Neural progenitor cell (in vitro differentiated cells): ENCODE measurements around the gene ABCD4. TPM values are rescaled to one million over a fixed set of nuclear protein-coding genes. Genes with fewer than 3 reads are reported as not detected.
A peak's percentile ranks its signal among the peaks of the same experiment; 100 is the strongest.

Experiments
- DNase-seq: peaks from one replicate; pipeline ENCODE4 v3.0.0-alpha.2; 2016; ENCODE audit warnings: low spot score
- H2AFZ ChIP-seq: fragments of 200-600 bp; sonication (generic); replicated peaks from 2 replicates; pipeline ENCODE4 v1.6.1; 2016; ENCODE audit warnings: antibody characterized with exemption
- H3F3A ChIP-seq: fragments of 200-600 bp; sonication (generic); 2 replicates; pipeline ENCODE4 v1.6.1; 2016; ENCODE audit warnings: antibody characterized with exemption, low read depth
- H3K27ac ChIP-seq: fragments of 200-600 bp; sonication (generic); 2 replicates; pipeline ENCODE4 v1.5.1; 2016; ENCODE audit warnings: mild to moderate bottlenecking
- H3K27me3 ChIP-seq: fragments of 200-600 bp; sonication (generic); 2 replicates; pipeline ENCODE4 v1.6.1; 2016; ENCODE audit warnings: mild to moderate bottlenecking, moderate library complexity
- H3K36me3 ChIP-seq: fragments of 200-600 bp; sonication (generic); 2 replicates; pipeline ENCODE4 v1.5.1; 2016
- H3K4me1 ChIP-seq: fragments of 200-600 bp; sonication (generic); 2 replicates; pipeline ENCODE4 v1.6.1; 2016; ENCODE audit warnings: mixed run types
- H3K4me2 ChIP-seq: fragments of 200-600 bp; sonication (generic); 2 replicates; pipeline ENCODE4 v1.6.1; 2016
- H3K4me3 ChIP-seq: fragments of 200-600 bp; sonication (generic); 2 replicates; pipeline ENCODE4 v1.5.1; 2016
- H3K79me2 ChIP-seq: fragments of 200-600 bp; sonication (generic); 2 replicates; pipeline ENCODE4 v1.6.1; 2016; ENCODE audit warnings: low read depth
- H3K9ac ChIP-seq: fragments of 200-600 bp; sonication (generic); 2 replicates; pipeline ENCODE4 v1.6.1; 2016
- H3K9me3 ChIP-seq: fragments of 200-600 bp; sonication (generic); 2 replicates; pipeline ENCODE4 v1.5.1; 2016; ENCODE audit warnings: low read depth
- H4K20me1 ChIP-seq: fragments of 200-600 bp; sonication (generic); 2 replicates; pipeline ENCODE4 v1.6.1; 2016; ENCODE audit warnings: low read depth
- H3K27ac Mint-ChIP-seq: 3 replicates; pipeline ENCODE4 v1.8.0; 2021; ENCODE audit warnings: mixed read lengths
- H3K27me3 Mint-ChIP-seq: 2 replicates; pipeline ENCODE4 v1.8.0; 2022; ENCODE audit warnings: low read depth, mild to moderate bottlenecking, inconsistent platforms, moderate library complexity, mixed read lengths; ENCODE audit not compliant: insufficient read depth
- H3K36me3 Mint-ChIP-seq: 3 replicates; pipeline ENCODE4 v1.8.0; 2021; ENCODE audit warnings: mixed read lengths
- H3K4me1 Mint-ChIP-seq: 3 replicates; pipeline ENCODE4 v1.8.0; 2021; ENCODE audit warnings: mixed read lengths
- H3K4me3 Mint-ChIP-seq: 3 replicates; pipeline ENCODE4 v1.8.0; 2021; ENCODE audit warnings: mild to moderate bottlenecking, moderate library complexity, mixed read lengths
- H3K9me3 Mint-ChIP-seq: 3 replicates; pipeline ENCODE4 v1.8.0; 2020; ENCODE audit warnings: mixed read lengths
- EZH2 ChIP-seq: fragments of 200-600 bp; sonication (generic); IDR thresholded peaks from 2 replicates; pipeline ENCODE4 v1.6.1; 2017; ENCODE audit warnings: antibody characterized with exemption, mild to moderate bottlenecking, moderate library complexity
- EZH2phosphoT487 ChIP-seq: fragments of 200-600 bp; sonication (generic); IDR thresholded peaks from 2 replicates; pipeline ENCODE4 v1.6.1; 2017; ENCODE audit warnings: antibody characterized with exemption
- total RNA-seq: library from RNA; depleted of rRNA; stranded (reverse); fragments of >200 nt; gene quantifications from 2 replicates; pipeline ENCODE4 v1.2.3, GENCODE V29; 2015; ENCODE audit warnings: low replicate concordance
- TF ChIP-seq, protein P1 (sequence below): fragments of 200-600 bp; sonication (generic); IDR thresholded peaks from 2 replicates; pipeline ENCODE4 v1.5.1; 2017; ENCODE audit warnings: antibody characterized with exemption, mild to moderate bottlenecking

The ABCD4 gene
- total RNA-seq, 1 donor from 2014 or later: 66.6 TPM

DNA sequence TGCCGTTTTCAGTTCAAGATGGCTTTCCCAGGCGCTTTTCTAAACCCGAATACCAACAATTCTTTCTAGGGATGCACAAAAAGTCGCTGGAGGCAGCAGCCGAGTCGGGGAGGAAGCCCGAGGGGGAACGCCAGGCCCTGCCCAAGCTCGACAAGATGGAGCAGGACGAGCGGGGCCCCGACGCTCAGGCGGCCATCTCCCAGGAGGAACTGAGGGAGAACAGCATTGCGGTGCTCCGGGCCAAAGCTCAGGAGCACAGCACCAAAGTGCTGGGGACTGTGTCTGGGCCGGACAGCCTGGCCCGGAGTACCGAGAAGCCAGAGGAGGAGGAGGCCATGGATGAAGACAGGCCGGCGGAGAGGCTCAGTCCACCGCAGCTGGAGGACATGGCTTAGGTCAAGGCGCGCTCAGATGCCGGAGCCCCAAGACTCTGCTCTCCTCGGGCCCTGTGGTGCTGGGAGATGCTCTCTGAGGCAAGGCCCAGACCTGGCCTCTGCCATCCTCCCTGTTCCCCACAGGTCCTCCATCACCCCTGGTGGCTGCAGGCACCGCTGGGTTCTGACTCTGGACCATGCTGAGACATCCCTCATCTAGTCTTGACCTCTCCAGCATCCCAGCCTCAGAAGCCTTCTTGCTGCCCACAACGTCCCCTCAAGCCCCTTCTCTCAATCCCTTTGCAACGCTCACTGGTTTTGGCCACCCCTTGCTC lies 42.1 kb downstream of the ABCD4 start:
- Histone ChIP-seq H3K4me1 (no peaks in the 10 kb centered on the region), H3K9me3 (no peaks in the 10 kb centered on the region), H3K79me2 (no peaks in the 10 kb centered on the region), H4K20me1 (no peaks in the 10 kb centered on the region), H3K27ac (no peak overlapping the region), H3K9ac (no peak overlapping the region), H3K4me2 (no peak overlapping the region), H3K27me3 (peaks cover 40% of the 10 kb centered on the region), H3K4me3 (no peak overlapping the region), H3K36me3 (no peaks in the 10 kb centered on the region), H2AFZ (no peak overlapping the region), H3F3A (peaks cover 5% of the 10 kb centered on the region)
- H3K27ac Mint-ChIP-seq: no peak overlapping the region
- DNase-seq: no peak
- H3K4me1 Mint-ChIP-seq: no peaks in the 10 kb centered on the region
- H3K36me3 Mint-ChIP-seq: no peaks in the 10 kb centered on the region
- H3K9me3 Mint-ChIP-seq: no peaks in the 10 kb centered on the region
- no peak overlapping the region for H3K4me3 Mint-ChIP-seq
- TF ChIP-seq, protein P1, sequence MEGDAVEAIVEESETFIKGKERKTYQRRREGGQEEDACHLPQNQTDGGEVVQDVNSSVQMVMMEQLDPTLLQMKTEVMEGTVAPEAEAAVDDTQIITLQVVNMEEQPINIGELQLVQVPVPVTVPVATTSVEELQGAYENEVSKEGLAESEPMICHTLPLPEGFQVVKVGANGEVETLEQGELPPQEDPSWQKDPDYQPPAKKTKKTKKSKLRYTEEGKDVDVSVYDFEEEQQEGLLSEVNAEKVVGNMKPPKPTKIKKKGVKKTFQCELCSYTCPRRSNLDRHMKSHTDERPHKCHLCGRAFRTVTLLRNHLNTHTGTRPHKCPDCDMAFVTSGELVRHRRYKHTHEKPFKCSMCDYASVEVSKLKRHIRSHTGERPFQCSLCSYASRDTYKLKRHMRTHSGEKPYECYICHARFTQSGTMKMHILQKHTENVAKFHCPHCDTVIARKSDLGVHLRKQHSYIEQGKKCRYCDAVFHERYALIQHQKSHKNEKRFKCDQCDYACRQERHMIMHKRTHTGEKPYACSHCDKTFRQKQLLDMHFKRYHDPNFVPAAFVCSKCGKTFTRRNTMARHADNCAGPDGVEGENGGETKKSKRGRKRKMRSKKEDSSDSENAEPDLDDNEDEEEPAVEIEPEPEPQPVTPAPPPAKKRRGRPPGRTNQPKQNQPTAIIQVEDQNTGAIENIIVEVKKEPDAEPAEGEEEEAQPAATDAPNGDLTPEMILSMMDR: no peak
- no peak for TF ChIP-seq EZH2
- TF ChIP-seq EZH2phosphoT487: no peak
- H3K27me3 Mint-ChIP-seq: peaks cover 30% of the 10 kb centered on the region

DNA sequence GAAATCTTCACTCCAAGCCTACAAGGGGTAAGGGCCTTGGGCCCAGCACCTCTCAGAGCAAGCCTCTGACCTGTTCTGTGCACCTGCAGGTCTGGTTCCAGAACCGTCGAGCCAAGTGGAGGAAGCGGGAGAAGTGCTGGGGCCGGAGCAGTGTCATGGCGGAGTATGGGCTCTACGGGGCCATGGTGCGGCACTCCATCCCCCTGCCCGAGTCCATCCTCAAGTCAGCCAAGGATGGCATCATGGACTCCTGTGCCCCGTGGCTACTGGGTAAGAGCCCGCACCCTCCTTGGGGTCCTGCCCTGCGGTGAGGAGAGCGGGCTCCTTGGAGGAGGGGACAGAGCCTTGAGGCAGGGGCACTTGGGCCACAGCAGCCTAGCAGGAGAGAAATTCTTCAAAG lies 43.2 kb downstream of the ABCD4 start:
- no peak for DNase-seq
- H2AFZ ChIP-seq: no peak overlapping the region
- H3K4me3 ChIP-seq: no peak overlapping the region
- H3K27ac ChIP-seq: no peak overlapping the region
- H3K9me3 ChIP-seq: no peaks in the 10 kb centered on the region
- Mint-ChIP-seq H3K27ac (no peak overlapping the region), H3K27me3 (peaks cover 31% of the 10 kb centered on the region), H3K9me3 (no peaks in the 10 kb centered on the region), H3K4me3 (peak overlapping the region; percentile 84), H3K36me3 (no peaks in the 10 kb centered on the region), H3K4me1 (no peaks in the 10 kb centered on the region)
- H4K20me1 ChIP-seq: no peaks in the 10 kb centered on the region
- peaks cover 40% of the 10 kb centered on the region for H3K27me3 ChIP-seq
- no peak overlapping the region for H3K9ac ChIP-seq
- no peak overlapping the region for H3K4me2 ChIP-seq
- H3K79me2 ChIP-seq: no peaks in the 10 kb centered on the region
- H3K36me3 ChIP-seq: no peaks in the 10 kb centered on the region
- H3K4me1 ChIP-seq: no peaks in the 10 kb centered on the region
- TF ChIP-seq EZH2 (no peak), EZH2phosphoT487 (no peak)
- TF ChIP-seq, protein P1: no peak
- H3F3A ChIP-seq: peaks cover 5% of the 10 kb centered on the region

DNA sequence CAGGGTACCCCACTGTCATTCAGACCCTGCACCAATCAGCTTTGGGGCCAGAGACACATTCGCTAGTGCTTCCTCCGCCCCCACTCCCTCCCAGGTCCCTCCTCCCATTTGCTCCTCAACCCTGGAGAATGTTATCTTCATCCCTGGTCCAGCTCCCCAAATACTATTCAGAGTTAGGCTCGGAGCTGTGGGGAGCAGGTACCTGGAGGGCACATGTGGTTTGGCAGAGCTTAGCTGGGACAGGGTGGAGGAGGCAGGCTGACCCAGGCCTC lies 44.0 kb downstream of the ABCD4 start:
- peaks cover 28% of the 10 kb centered on the region for H3K27me3 Mint-ChIP-seq
- Histone ChIP-seq H2AFZ (peak overlapping the region; percentile 67), H3K4me1 (no peaks in the 10 kb centered on the region), H3K9me3 (no peaks in the 10 kb centered on the region), H3K27ac (no peak overlapping the region), H3K36me3 (no peaks in the 10 kb centered on the region), H3K9ac (no peak overlapping the region), H3K4me2 (peak overlapping the region; percentile 99), H3F3A (peaks cover 5% of the 10 kb centered on the region), H3K4me3 (peak overlapping the region; percentile 75), H3K27me3 (peaks cover 42% of the 10 kb centered on the region), H3K79me2 (no peaks in the 10 kb centered on the region), H4K20me1 (no peaks in the 10 kb centered on the region)
- H3K4me1 Mint-ChIP-seq: no peaks in the 10 kb centered on the region
- H3K27ac Mint-ChIP-seq: no peak overlapping the region
- H3K36me3 Mint-ChIP-seq: no peaks in the 10 kb centered on the region
- H3K9me3 Mint-ChIP-seq: no peaks in the 10 kb centered on the region
- DNase-seq: no peak
- TF ChIP-seq EZH2 (no peak), EZH2phosphoT487 (no peak)
- TF ChIP-seq, protein P1: no peak
- peak overlapping the region; percentile 84 for H3K4me3 Mint-ChIP-seq
